Activated CD8-positive, alpha-beta memory T cell treated with anti-CD3 and anti-CD28 coated beads, Interleukin-2, amount 50 U/mL, for 4 hours (primary cell): ENCODE measurements around the gene STX12.
A peak's percentile ranks its signal among the peaks of the same experiment; 100 is the strongest.
"Not testable (repeated sequence)": the region's sequence is repeated elsewhere in the genome, so short reads cannot be mapped to it uniquely, and the experiment has no call there.

Experiments used
- DNase-seq: peaks from one replicate; pipeline ENCODE4 v3.0.0-alpha.2; 2020

STX12 gene

GRCh38 chr1:27776276-27776675 lies 3.3 kb downstream of the STX12 start:
- DNase-seq = not testable (repeated sequence)

GRCh38 chr1:27778056-27778455 lies 5.0 kb downstream of the STX12 start:
- no peak for DNase-seq

GRCh38 chr1:27779122-27779521 lies 6.1 kb downstream of the STX12 start:
- no peak for DNase-seq

GRCh38 chr1:27782950-27783349 lies 9.9 kb downstream of the STX12 start:
- DNase-seq = no peak

GRCh38 chr1:27784700-27785099 lies 11.7 kb downstream of the STX12 start:
- DNase-seq = no peak

- DNase-seq = no peak
Measured at GRCh38 chr1:27785781-27786455, 12.9 kb downstream of the STX12 start.

- no peak for DNase-seq
Measured at GRCh38 chr1:27787895-27788294, 14.9 kb downstream of the STX12 start.

- no peak for DNase-seq
Measured at GRCh38 chr1:27789540-27790041, 16.6 kb downstream of the STX12 start.

GRCh38 chr1:27790270-27790669 lies 17.3 kb downstream of the STX12 start:
- DNase-seq = not testable (repeated sequence)

GRCh38 chr1:27795601-27796000 lies 22.6 kb downstream of the STX12 start:
- DNase-seq = no peak

- no peak for DNase-seq
Measured at GRCh38 chr1:27804791-27805190, 31.8 kb downstream of the STX12 start.

GRCh38 chr1:27806758-27807157 lies 33.7 kb downstream of the STX12 start:
- no peak for DNase-seq

GRCh38 chr1:27807385-27807784 lies 34.4 kb downstream of the STX12 start:
- no peak for DNase-seq

GRCh38 chr1:27808131-27808530 lies 35.1 kb downstream of the STX12 start:
- not testable (repeated sequence) for DNase-seq

- no peak for DNase-seq
Measured at GRCh38 chr1:27809883-27810282, 36.9 kb downstream of the STX12 start.

GRCh38 chr1:27811741-27812500 lies 38.9 kb downstream of the STX12 start:
- DNase-seq = no peak

GRCh38 chr1:27816921-27817630 lies 44.1 kb downstream of the STX12 start:
- no peak for DNase-seq

GRCh38 chr1:27821761-27822315 lies 48.8 kb downstream of the STX12 start:
- DNase-seq = no peak

- DNase-seq = no peak
Measured at GRCh38 chr1:27823784-27824183, 50.8 kb downstream of the STX12 start.

- no peak for DNase-seq
Measured at GRCh38 chr1:27824411-27824810, 51.4 kb downstream of the STX12 start.

- not testable (repeated sequence) for DNase-seq
Measured at GRCh38 chr1:27829339-27829960, 56.4 kb downstream of the STX12 start.

GRCh38 chr1:27830621-27831440 lies 57.8 kb downstream of the STX12 start, which contains the start of gene PPP1R8:
TSS of gene PPP1R8 (plus strand) at chr1:27830782. CDS start at chr1:27830836, 54 bp downstream.
- peak; percentile 87 for DNase-seq
